Psoas muscle (tissue), 8 donors: Measurements from ENCODE around the gene PLXNA4. TPM values are rescaled to one million over a fixed set of nuclear protein-coding genes. Genes with fewer than 3 reads are reported as not detected.

ENCODE experiments used
- ATAC-seq, 4 donors: fragments of 200-7000 bp; cut with Tn5 transposase; one replicate each; pipeline ENCODE4 v1.9.1; 2020; ENCODE audit warnings: moderate library complexity in 3 of 4, mild to moderate bottlenecking in 2 of 4
- DNase-seq, 2 donors: peaks; one replicate each; pipeline ENCODE4 v3.0.0-alpha.2; 2020
- H3K27ac ChIP-seq: fragments of 200-600 bp; one replicate; pipeline ENCODE4 v1.8.0; 2022
- H3K27me3 ChIP-seq, 3 donors: fragments of 200-600 bp in 1 of 3; one replicate each; pipeline versions ENCODE4 v1.6.1 to v1.8.0; 2013 to 2022; ENCODE audit warnings: low read length in 2 of 3, mild to moderate bottlenecking in 2 of 3, moderate library complexity in 1 of 3; ENCODE audit not compliant: insufficient read depth in 3 of 3
- H3K36me3 ChIP-seq, 2 donors: fragments of 200-600 bp in 1 of 2; one replicate each; pipeline versions ENCODE4 v1.6.1 to v1.8.0; 2013 to 2022; ENCODE audit warnings: low read depth in 1 of 2, mild to moderate bottlenecking in 1 of 2, moderate library complexity in 1 of 2; ENCODE audit not compliant: insufficient read depth in 1 of 2
- H3K4me1 ChIP-seq: fragments of 200-600 bp; one replicate; pipeline ENCODE4 v1.8.0; 2022
- H3K4me3 ChIP-seq: fragments of 200-600 bp; one replicate; pipeline ENCODE4 v1.8.0; 2022; ENCODE audit warnings: mild to moderate bottlenecking
- H3K9me3 ChIP-seq: fragments of 200-600 bp; one replicate; pipeline ENCODE4 v1.8.0; 2022
- CTCF ChIP-seq: fragments of 200-600 bp; IDR thresholded peaks from one replicate; pipeline ENCODE4 v1.8.0; 2022; ENCODE audit warnings: antibody characterized with exemption
- WGBS, 3 donors: extraction: QIAGEN DNeasy Blood & Tissue Kit; methylation state at CpG; one replicate each; pipeline versions ENCODE4 v1.1.6 to v1.1.7; 2013; 5-methylcytosine and 5-hydroxymethylcytosine counted together
- intact Hi-C, 2 donors: fragments of 100-400 bp; cut with DNase I; formaldehyde crosslinking; loops; one replicate each; pipeline versions ENCODE4 v1.11.0 to v1.14.2; 2022
- polyA plus RNA-seq, 3 donors: library from polyadenylated mRNA; stranded (reverse); fragments of 200-250 nt; gene quantifications; one replicate each; pipeline ENCODE4 v1.2.3, GENCODE V29; 2013
- total RNA-seq, 4 donors: library from RNA; stranded (reverse); fragmentation: NEBNext Ultra II Directional in 2 of 4; extraction: Animal tissue kit (Norgen Biotek cat#: 25700) in 2 of 4; gene quantifications; one replicate each; pipeline versions ENCODE4 v1.2.1 to v1.2.4, GENCODE V29; 2021 to 2023
- donor health status: healthy with polysubstance abuse.
- donor health status: DM: no; HTN: no; CAD: no; lungs with moderate emphysema.
- donor health status: Bipolar disorder and iron deficiency.
- donor health status: healthy.
- donor health status: DM: yes; HTN: yes; CAD: no.
- donor health status: DM: no; HTN: no; CAD: no.
- donor health status: DM: no; HTN: no; CAD: no.
- donor health status: DM: yes; HTN: yes; CAD: no.

Gene PLXNA4
- total and polyA plus RNA-seq, 7 donors, result 0.15 to 2.5 (median 0.88) TPM

DNA sequence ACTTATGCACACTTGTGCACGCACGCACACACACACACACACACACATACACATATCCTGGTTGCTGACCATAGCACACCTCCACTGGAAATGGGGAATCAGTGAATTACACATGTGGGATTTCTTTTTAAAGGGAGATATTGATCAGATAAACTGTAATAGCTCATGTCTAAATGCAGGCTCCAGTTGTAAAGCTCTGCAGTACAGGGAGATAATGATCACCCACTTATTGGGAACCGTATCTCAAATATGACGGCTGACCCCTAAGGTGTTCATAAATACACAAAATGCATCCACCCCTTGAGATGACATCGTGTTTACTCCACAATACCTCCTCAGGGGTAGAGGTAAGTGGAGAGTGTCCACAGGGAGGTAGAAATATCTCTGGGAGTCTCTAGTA is 79.2 kb downstream of the PLXNA4 start:
- Histone ChIP-seq H3K36me3 (no peaks in the 10 kb centered on the region), H3K4me3 (no peak overlapping the region), H3K9me3 (no peaks in the 10 kb centered on the region), H3K4me1 (no peaks in the 10 kb centered on the region), H3K27ac (no peak overlapping the region), H3K27me3 (no peaks in the 10 kb centered on the region)
- intact Hi-C loops, result no loop called here
- 85 to 89% (median 88%) methylated on average over 5 of the region's 5 CpGs for WGBS, 3 donors
- DNase-seq (no peak), ATAC-seq (no peak)
- TF ChIP-seq CTCF, result no peak

GRCh38 chr7:132495936-132496335 is 80.3 kb downstream of the PLXNA4 start:
- no peak for TF ChIP-seq CTCF
- Histone ChIP-seq H3K27ac (no peak overlapping the region), H3K4me3 (no peak overlapping the region), H3K27me3 (no peaks in the 10 kb centered on the region), H3K9me3 (no peaks in the 10 kb centered on the region), H3K36me3 (no peaks in the 10 kb centered on the region), H3K4me1 (no peaks in the 10 kb centered on the region)
- intact Hi-C loops, result no loop called here
- WGBS, 3 donors, result 39 to 56% (median 39%) methylated on average over 3 of the region's 3 CpGs
- DNase-seq, result no peak
- no peak for ATAC-seq

DNA sequence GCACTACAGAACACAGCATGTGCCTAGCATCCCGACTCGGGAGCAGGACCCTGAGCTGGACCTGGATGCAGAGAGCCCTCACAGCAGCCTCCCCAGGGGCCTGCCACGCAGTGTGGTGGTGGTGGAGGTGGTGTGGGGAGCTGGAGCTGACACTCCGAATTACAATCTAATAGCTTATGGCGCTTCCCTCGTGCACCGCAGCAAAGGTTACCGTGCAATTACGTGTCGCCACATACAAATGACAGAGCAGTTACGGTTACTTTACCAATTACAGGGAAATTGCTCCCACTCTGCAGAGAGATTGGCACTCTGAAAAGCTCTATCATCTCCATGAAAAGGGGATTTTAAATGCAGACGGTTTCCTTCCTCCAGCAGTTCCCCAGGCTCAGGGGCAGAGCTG is 81.8 kb downstream of the PLXNA4 start:
- DNase-seq (no peak), ATAC-seq (no peak)
- no peaks in the 10 kb centered on the region for H3K4me1 ChIP-seq
- intact Hi-C loops, result no loop called here
- H3K27ac ChIP-seq, result no peak overlapping the region
- H3K4me3 ChIP-seq, result no peak overlapping the region
- no peaks in the 10 kb centered on the region for H3K27me3 ChIP-seq
- no peaks in the 10 kb centered on the region for H3K9me3 ChIP-seq
- no peak for TF ChIP-seq CTCF
- 68 to 76% (median 69%) methylated on average over 12 of the region's 12 CpGs for WGBS, 3 donors
- no peaks in the 10 kb centered on the region for H3K36me3 ChIP-seq

DNA sequence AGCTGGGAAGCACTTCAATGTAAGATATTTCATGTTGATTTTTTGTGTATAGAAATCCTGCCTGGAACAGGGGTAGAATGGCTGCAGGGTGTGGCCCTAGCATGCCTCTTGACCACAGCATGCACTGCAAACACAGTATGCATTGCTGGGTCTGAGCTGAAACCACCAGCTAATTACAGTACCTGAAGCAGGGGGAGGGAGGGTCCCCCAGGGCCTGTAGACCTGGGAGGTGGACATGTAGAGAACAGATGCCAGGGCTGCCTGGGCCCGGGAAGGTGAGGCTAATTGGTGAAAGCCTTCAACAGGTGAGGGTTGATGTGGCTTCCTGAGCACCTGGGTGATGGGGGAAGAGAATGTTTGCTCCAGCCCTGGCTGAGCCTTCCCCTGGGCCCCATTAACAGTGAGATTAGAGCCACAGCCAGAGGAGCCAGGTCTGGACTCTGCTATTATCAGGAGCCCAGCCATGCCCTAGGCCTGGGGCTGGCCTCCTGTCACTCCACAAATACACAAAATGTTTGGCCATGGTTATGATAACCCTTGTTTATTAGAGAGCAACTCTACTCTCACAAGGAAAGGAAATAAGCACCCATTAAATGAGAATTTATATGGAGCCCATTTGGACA is 83.3 kb downstream of the PLXNA4 start:
- Histone ChIP-seq H3K4me3 (no peak overlapping the region), H3K4me1 (no peaks in the 10 kb centered on the region), H3K27me3 (no peaks in the 10 kb centered on the region), H3K9me3 (no peaks in the 10 kb centered on the region), H3K36me3 (no peaks in the 10 kb centered on the region), H3K27ac (no peak overlapping the region)
- TF ChIP-seq CTCF, result no peak
- WGBS, 3 donors, result 50 to 88% (median 75%) methylated on average over 1 of the region's 1 CpG
- intact Hi-C loops, result no loop called here
- DNase-seq, result no peak
- ATAC-seq, result no peak

DNA sequence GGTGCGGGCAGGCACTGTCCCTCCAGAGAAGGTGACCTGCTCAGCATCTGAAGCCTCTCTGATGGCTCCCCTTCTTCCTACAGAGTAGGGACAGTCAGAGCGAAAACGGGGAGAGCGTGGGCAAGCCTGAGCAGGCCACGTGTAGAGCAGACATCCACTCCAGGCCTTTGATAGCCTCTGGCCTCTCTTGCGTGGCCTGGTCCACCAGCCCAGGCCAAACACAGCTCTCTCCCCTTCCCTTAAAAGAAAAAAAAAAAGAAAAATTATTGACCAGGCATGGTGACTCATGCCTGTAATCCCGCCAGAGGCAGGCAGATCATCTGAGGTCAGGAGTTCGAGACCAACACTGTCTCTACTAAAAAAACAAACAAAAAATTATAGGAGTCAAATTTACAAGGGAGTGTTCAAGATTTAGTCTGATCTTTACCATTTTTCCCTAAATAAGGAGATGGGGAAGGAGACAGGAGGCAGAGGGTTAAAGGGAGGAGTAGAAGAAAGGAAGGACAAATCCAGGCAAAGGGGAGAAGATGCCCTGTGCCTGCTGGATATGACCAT is 84.8 kb downstream of the PLXNA4 start:
- no peaks in the 10 kb centered on the region for H3K9me3 ChIP-seq
- H3K36me3 ChIP-seq, result no peaks in the 10 kb centered on the region
- 86 to 92% (median 86%) methylated on average over 8 of the region's 8 CpGs for WGBS, 3 donors
- TF ChIP-seq CTCF, result no peak
- intact Hi-C loops, result no loop called here
- no peak overlapping the region for H3K4me3 ChIP-seq
- DNase-seq (no peak), ATAC-seq (no peak)
- no peaks in the 10 kb centered on the region for H3K4me1 ChIP-seq
- H3K27me3 ChIP-seq, result no peaks in the 10 kb centered on the region
- H3K27ac ChIP-seq, result no peak overlapping the region
